ENCODE measurements around the gene NLRC3.

- TF ChIP-seq CEBPB (IDR thresholded peaks at IDR 0.05), result no peak
- no peak for TF ChIP-seq EP300 (IDR thresholded peaks at IDR 0.05; ENCODE audit: borderline replicate concordance)
- TF ChIP-seq, protein P1, sequence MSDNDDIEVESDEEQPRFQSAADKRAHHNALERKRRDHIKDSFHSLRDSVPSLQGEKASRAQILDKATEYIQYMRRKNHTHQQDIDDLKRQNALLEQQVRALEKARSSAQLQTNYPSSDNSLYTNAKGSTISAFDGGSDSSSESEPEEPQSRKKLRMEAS (IDR thresholded peaks at IDR 0.05), result no peak
- TF ChIP-seq CREB1 (IDR thresholded peaks at IDR 0.05; ENCODE audit: low read depth), result no peak
- TF ChIP-seq YY1 (IDR thresholded peaks at IDR 0.05; ENCODE audit: low read depth), result no peak
- no peak for TF ChIP-seq RAD21 (IDR thresholded peaks at IDR 0.05; ENCODE audit: low read depth)
- TF ChIP-seq TEAD4 (IDR thresholded peaks at IDR 0.05), result no peak
- no peak for TF ChIP-seq NFIC (IDR thresholded peaks at IDR 0.05)
- TF ChIP-seq, protein P2, sequence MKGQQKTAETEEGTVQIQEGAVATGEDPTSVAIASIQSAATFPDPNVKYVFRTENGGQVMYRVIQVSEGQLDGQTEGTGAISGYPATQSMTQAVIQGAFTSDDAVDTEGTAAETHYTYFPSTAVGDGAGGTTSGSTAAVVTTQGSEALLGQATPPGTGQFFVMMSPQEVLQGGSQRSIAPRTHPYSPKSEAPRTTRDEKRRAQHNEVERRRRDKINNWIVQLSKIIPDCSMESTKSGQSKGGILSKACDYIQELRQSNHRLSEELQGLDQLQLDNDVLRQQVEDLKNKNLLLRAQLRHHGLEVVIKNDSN (IDR thresholded peaks at IDR 0.05), result no peak
Measured at GRCh38 chr16:3589001-3589400, 11.8 kb upstream of the NLRC3 start.
